HUES64 (cell line): ENCODE results near the gene ZSWIM6.

Experiments
- H3K27ac ChIP-seq: 2 replicates; pipeline ENCODE4 v1.7.0; 2013; ENCODE audit warnings: low read depth, low read length, inconsistent platforms
- H3K27me3 ChIP-seq: 2 replicates; pipeline ENCODE4 v1.6.1; 2013; ENCODE audit warnings: mild to moderate bottlenecking, low read length; ENCODE audit not compliant: insufficient read depth
- H3K36me3 ChIP-seq: 2 replicates; pipeline ENCODE4 v1.6.1; 2013; ENCODE audit warnings: mild to moderate bottlenecking, low read length; ENCODE audit not compliant: insufficient read depth
- H3K4me1 ChIP-seq: 2 replicates; pipeline ENCODE4 v1.6.1; 2013; ENCODE audit warnings: mild to moderate bottlenecking, low read length, moderate library complexity; ENCODE audit not compliant: insufficient read depth
- H3K4me3 ChIP-seq: 2 replicates; pipeline ENCODE4 v1.5.1; 2013; ENCODE audit warnings: mild to moderate bottlenecking, low read length, moderate library complexity
- H3K9ac ChIP-seq: 2 replicates; pipeline ENCODE4 v1.6.1; 2013; ENCODE audit warnings: mild to moderate bottlenecking, low read depth, low read length
- H3K9me3 ChIP-seq: 2 replicates; pipeline ENCODE4 v1.6.1; 2013; ENCODE audit warnings: low read depth, low read length; ENCODE audit not compliant: insufficient read depth
- WGBS: fragments of 150-250, 120-280 bp; methylation state at CpG from one replicate; pipeline ENCODE4 v1.1.7; 2013; ENCODE audit warnings: missing lambda C conversion rate; 5-methylcytosine and 5-hydroxymethylcytosine counted together

ZSWIM6 gene

GRCh38 chr5:61496860-61497259 lies 164.8 kb downstream of the ZSWIM6 start:
- no peak overlapping the region for H3K9ac ChIP-seq
- peaks cover 8% of the 10 kb centered on the region; the same call in 1 of the 2 replicates for H3K4me1 ChIP-seq
- H3K27ac ChIP-seq: no peak overlapping the region
- no peaks in the 10 kb centered on the region for H3K9me3 ChIP-seq
- 97% methylated on average over 4 of the region's 4 CpGs for WGBS
- H3K36me3 ChIP-seq: no peaks in the 10 kb centered on the region; the same call in 1 of the 2 replicates
- no peak overlapping the region for H3K4me3 ChIP-seq
- H3K27me3 ChIP-seq: no peaks in the 10 kb centered on the region

- Histone ChIP-seq H3K27me3 (no peaks in the 10 kb centered on the region), H3K36me3 (no peaks in the 10 kb centered on the region; the same call in 1 of the 2 replicates), H3K4me1 (peaks cover 8% of the 10 kb centered on the region; the same call in 1 of the 2 replicates), H3K27ac (no peak overlapping the region), H3K9ac (no peak overlapping the region), H3K4me3 (no peak overlapping the region), H3K9me3 (no peaks in the 10 kb centered on the region)
- 96% methylated on average over 5 of the region's 5 CpGs for WGBS
Observed at GRCh38 chr5:61498121-61498520, 166.1 kb downstream of the ZSWIM6 start.

- no peaks in the 10 kb centered on the region for H3K27me3 ChIP-seq
- no peak overlapping the region for H3K4me3 ChIP-seq
- H3K9me3 ChIP-seq: no peaks in the 10 kb centered on the region
- H3K27ac ChIP-seq: no peak overlapping the region
- WGBS: 92% methylated on average over 3 of the region's 3 CpGs
- H3K4me1 ChIP-seq: peaks cover under 1% of the 10 kb centered on the region; the same call in 1 of the 2 replicates
- H3K36me3 ChIP-seq: no peaks in the 10 kb centered on the region
- H3K9ac ChIP-seq: no peak overlapping the region
Observed at GRCh38 chr5:61501971-61502370, 169.9 kb downstream of the ZSWIM6 start.

GRCh38 chr5:61504143-61504770 lies 172.2 kb downstream of the ZSWIM6 start:
- Histone ChIP-seq H3K27ac (no peak overlapping the region), H3K27me3 (no peaks in the 10 kb centered on the region), H3K9ac (no peak overlapping the region), H3K4me1 (0 out of 2 replicates have a peak, but pooled peaks cover 3% of the 10 kb centered on the region), H3K9me3 (no peaks in the 10 kb centered on the region), H3K4me3 (no peak overlapping the region), H3K36me3 (no peaks in the 10 kb centered on the region; the same call in 1 of the 2 replicates)
- no CpG with 5 or more reads among the region's 1 CpG for WGBS

- H3K27ac ChIP-seq: no peak overlapping the region
- H3K4me1 ChIP-seq: 0 out of 2 replicates have a peak, but pooled peaks cover 3% of the 10 kb centered on the region
- no peaks in the 10 kb centered on the region; the same call in 1 of the 2 replicates for H3K36me3 ChIP-seq
- no peak overlapping the region for H3K4me3 ChIP-seq
- no peaks in the 10 kb centered on the region for H3K9me3 ChIP-seq
- no peak overlapping the region for H3K9ac ChIP-seq
- H3K27me3 ChIP-seq: no peaks in the 10 kb centered on the region
Observed at GRCh38 chr5:61505281-61505680, 173.2 kb downstream of the ZSWIM6 start.

- Histone ChIP-seq H3K27me3 (no peaks in the 10 kb centered on the region), H3K9ac (no peak overlapping the region), H3K27ac (no peak overlapping the region), H3K36me3 (no peaks in the 10 kb centered on the region; the same call in 1 of the 2 replicates), H3K4me1 (0 out of 2 replicates have a peak, but pooled peaks cover 3% of the 10 kb centered on the region), H3K4me3 (no peak overlapping the region), H3K9me3 (no peaks in the 10 kb centered on the region)
Observed at GRCh38 chr5:61507232-61507631, 175.2 kb downstream of the ZSWIM6 start.

- Histone ChIP-seq H3K4me3 (no peak overlapping the region), H3K36me3 (peaks cover 6% of the 10 kb centered on the region; the same call in 1 of the 2 replicates), H3K9ac (no peak overlapping the region), H3K9me3 (no peaks in the 10 kb centered on the region), H3K27me3 (no peaks in the 10 kb centered on the region), H3K27ac (no peak overlapping the region), H3K4me1 (no peaks in the 10 kb centered on the region)
- WGBS: 92% methylated on average over 2 of the region's 2 CpGs
Observed at GRCh38 chr5:61516946-61517345, 184.9 kb downstream of the ZSWIM6 start.

- 87% methylated on average over 6 of the region's 7 CpGs for WGBS
- H3K4me3 ChIP-seq: no peak overlapping the region
- no peaks in the 10 kb centered on the region for H3K9me3 ChIP-seq
Observed at GRCh38 chr5:61519728-61520277, 187.7 kb downstream of the ZSWIM6 start.

GRCh38 chr5:61523073-61523472 lies 191.0 kb downstream of the ZSWIM6 start:
- 95% methylated on average over 2 of the region's 2 CpGs for WGBS
- H3K4me1 ChIP-seq: no peaks in the 10 kb centered on the region

More at GRCh38 chr5:61519728-61520277, 187.7 kb downstream of the ZSWIM6 start:
- Histone ChIP-seq H3K4me1 (no peaks in the 10 kb centered on the region), H3K36me3 (peaks cover 6% of the 10 kb centered on the region; the same call in 1 of the 2 replicates), H3K27ac (no peak overlapping the region), H3K9ac (no peak overlapping the region), H3K27me3 (no peaks in the 10 kb centered on the region)

GRCh38 chr5:61523997-61524396 lies 191.9 kb downstream of the ZSWIM6 start:
- H3K4me3 ChIP-seq: no peak overlapping the region
- H3K9me3 ChIP-seq: no peaks in the 10 kb centered on the region
- H3K36me3 ChIP-seq: peaks cover 10% of the 10 kb centered on the region; the same call in 1 of the 2 replicates
- H3K27me3 ChIP-seq: no peaks in the 10 kb centered on the region
- H3K9ac ChIP-seq: no peak overlapping the region
- no peaks in the 10 kb centered on the region for H3K4me1 ChIP-seq
- 88% methylated on average over 2 of the region's 3 CpGs for WGBS
- H3K27ac ChIP-seq: no peak overlapping the region

More at GRCh38 chr5:61523073-61523472, 191.0 kb downstream of the ZSWIM6 start:
- H3K27me3 ChIP-seq: no peaks in the 10 kb centered on the region
- H3K4me3 ChIP-seq: no peak overlapping the region
- no peak overlapping the region for H3K9ac ChIP-seq
- H3K27ac ChIP-seq: no peak overlapping the region
- peaks cover 10% of the 10 kb centered on the region; the same call in 1 of the 2 replicates for H3K36me3 ChIP-seq
- H3K9me3 ChIP-seq: no peaks in the 10 kb centered on the region

- peaks cover 10% of the 10 kb centered on the region; the same call in 1 of the 2 replicates for H3K36me3 ChIP-seq
- WGBS: 95% methylated on average over 12 of the region's 12 CpGs
- H3K27me3 ChIP-seq: no peaks in the 10 kb centered on the region
- no peak overlapping the region for H3K9ac ChIP-seq
- no peaks in the 10 kb centered on the region for H3K9me3 ChIP-seq
- H3K27ac ChIP-seq: no peak overlapping the region
- H3K4me3 ChIP-seq: no peak overlapping the region
- H3K4me1 ChIP-seq: no peaks in the 10 kb centered on the region
Observed at GRCh38 chr5:61525512-61526206, 193.6 kb downstream of the ZSWIM6 start.
